Activated CD4-positive, alpha-beta T cell treated with anti-CD3 and anti-CD28 coated beads, Interleukin-2, Interleukin-4, amounts not matched to agents 100 ng/mL and 50 ng/mL, durations not matched to agents 16 hours and 8 hours (primary cell): ENCODE measurements around the gene HSPA8.

ENCODE experiments used
- DNase-seq: peaks from one replicate; pipeline ENCODE4 v3.0.0-alpha.2; 2020; ENCODE audit warnings: low spot score

Gene HSPA8

DNA sequence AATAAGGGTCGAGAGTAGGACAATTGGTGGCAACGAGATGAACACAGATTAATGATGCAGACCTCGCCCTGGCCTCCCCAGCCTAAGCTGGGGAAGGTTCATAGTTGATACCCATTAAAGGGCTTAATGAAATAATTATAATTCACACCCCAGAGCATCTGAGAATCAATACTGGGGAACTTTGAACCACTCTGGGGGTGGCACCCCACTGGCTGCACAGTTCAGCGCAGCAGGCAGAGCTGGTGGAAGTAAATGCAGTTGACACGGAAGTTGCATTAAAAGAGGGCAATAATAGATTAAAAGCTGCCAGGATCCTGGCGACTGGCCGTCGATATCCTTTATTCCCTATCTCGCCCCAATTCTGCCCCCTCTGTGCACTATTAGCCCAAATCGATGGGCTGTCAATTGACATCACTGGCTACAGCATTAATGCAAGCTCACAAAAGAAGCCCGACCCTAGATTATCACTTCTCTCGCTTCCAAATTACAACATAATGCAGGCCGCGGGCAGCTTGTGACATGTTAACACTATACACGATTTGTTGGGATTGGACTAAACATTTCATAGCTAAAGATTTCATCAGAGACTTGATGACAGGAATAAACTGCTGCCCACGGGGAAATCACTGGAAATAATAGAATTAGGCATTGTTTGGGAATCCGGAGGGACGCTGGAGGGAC is 14.5 kb downstream of the HSPA8 start:
- no peak for DNase-seq

DNA sequence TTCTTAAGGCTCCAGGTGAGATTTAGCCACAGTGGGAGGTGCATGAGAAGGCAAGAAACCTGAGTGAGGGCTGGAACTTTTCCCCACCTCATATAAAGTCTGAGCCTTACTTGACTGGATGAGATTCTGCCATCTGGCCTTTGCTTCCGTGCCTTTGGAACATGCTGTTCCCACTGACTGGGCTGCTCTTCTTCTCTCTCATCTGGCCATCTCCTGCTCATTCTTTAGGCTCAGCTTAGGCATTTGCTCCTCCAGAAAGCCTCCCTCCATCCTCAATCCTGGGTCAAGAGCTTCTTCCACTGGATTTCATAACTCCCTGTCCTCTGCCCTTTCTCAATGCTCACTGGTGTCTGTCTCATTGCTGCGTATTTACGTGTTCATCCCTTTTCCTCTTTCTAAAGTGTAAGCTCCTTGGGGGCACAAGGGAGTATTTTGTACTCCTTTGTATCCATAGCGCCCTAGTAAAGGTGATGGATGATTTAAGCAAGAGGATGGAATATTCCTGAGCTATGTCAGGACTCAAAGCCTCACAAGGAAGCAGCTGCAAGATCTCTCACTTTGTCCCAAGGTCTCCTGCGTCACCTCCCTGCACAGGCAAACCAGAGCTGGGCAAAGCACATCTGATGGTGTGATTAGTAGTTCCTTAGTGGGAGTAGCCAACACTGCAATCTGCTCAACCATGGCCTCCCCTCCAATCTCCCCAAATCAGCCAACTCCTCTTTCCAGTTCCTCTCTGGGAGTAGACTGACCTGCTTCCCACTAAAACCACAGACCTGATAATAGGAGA is 15.3 kb downstream of the HSPA8 start:
- no peak for DNase-seq

DNA sequence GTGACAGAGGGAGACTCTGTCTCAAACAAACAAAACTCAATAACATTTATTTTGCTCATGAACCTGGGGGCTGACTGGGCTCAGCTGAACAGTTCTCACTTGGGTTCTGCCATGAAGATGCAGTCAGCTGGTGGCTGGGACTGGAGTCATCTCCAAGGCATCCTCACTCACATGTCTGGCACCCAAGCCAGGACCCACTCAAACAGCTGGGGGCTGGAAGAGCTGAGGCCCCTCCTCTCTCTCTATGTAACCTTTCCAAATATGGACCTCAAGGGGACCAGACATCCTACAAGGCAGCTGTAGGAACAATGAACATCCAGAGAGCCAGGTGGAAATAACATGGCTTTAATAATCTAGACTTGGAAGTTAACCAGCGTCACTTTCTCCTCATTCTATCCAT is 16.8 kb downstream of the HSPA8 start:
- no peak for DNase-seq

DNA sequence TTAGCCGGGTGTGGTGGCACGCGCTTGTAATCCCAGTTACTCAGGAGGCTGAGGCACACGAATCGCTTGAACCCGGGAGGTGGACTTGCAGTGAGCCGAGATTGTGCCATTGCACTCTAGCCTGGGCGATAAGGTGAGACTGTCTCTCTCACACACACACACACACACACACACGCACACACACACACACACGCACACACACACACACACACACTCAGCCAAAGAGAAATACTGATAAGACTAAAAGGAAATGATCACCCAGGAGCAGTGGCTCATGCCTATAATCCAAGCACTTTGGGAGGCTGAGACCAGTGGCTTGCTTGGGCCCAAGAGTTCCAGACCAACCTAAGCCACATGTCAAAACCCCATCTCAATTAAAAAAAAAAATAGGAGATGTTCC is 20.8 kb downstream of the HSPA8 start:
- DNase-seq, result no peak

DNA sequence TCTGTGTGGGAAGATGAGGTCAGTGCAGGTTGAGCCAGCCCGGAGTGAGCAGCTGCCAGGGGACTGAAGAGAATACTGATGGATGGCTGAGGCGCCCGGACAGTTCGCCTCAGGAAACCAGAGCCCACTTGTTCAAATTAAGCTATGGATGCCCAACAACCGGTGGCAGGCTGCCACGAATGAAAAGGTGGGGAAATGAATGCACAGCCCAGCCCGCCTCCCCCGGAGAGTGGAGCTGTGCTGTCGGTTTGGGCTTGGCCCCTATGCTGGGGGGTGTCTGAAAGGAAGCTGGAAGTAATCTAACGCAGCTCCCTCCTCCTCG is 21.9 kb downstream of the HSPA8 start:
- no peak for DNase-seq

DNA sequence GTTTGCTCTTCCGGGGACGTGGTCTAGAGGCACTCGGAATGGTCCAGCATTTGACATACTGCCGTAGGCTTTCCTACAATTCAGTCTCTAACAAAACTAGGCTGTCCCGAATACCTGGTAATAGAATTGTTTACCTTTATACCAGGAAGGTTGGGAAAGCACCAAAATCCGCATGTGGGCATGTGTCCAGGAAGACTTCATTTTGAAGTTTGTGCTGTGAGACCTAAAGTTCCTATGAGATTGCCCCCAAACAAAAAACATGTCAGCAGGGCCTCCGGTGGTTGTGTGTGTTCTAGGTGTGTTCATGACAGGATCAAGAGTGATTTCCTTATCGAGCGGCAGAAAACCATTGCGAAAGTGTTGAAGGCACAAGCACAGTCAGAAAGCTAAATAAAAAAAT is 26.1 kb downstream of the HSPA8 start:
- no peak for DNase-seq

DNA sequence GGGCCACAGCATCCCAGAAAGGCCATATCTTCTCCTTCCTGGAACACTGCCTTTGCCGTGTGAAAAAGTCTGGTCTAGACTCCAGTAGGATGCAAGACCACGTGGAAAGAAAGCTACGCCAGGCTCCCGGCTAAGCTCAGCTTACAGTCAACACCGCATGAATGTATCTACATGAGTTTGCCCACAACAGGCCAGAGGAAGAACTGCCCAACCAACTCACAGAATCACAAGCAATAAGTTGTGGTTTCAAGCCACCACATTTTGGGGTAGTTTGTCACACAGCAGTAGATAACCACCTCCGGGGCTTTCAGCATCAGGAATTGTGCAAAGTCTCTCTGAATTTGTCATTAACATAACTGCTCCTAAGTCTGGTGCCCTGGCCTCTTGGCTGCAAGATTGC is 27.3 kb downstream of the HSPA8 start:
- DNase-seq, result no peak

DNA sequence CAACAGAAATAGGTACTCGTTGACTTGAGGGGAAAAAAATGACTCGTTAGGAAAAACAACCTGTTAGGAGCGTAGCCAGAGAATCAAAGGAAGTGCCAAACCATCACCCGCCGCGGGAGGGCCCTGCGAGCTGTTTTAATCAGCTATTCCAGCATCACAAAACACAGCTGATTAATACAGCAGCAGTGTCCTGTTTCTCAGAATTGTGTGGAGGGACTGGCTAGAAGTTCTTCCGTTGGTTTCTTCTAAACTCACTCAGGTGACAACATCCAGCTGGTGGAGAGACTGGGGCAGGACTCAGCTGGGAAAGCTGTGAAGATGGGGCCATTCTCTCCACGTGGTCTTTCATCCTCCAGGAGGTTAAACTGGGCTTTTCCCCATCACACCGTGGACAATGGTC is 28.0 kb downstream of the HSPA8 start:
- DNase-seq, result no peak

DNA sequence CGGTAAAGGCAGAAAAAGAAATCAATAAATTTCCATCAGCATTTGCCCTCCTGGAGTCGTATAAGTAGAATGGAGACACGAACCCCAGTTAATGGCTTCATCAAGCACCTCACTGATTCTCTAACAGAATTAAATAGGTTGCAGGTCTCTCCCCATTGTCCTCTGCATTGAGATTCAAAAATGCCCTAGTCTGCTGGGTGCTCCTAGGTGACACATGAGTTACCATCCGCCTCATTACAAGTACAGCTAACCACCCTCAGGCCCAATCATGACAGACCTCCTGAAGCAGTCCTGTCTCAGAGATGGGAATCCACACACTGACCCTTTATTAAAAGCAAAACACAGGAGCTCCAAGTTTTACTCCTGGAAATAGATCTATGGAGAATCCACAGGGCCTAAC is 31.4 kb downstream of the HSPA8 start:
- no peak for DNase-seq

DNA sequence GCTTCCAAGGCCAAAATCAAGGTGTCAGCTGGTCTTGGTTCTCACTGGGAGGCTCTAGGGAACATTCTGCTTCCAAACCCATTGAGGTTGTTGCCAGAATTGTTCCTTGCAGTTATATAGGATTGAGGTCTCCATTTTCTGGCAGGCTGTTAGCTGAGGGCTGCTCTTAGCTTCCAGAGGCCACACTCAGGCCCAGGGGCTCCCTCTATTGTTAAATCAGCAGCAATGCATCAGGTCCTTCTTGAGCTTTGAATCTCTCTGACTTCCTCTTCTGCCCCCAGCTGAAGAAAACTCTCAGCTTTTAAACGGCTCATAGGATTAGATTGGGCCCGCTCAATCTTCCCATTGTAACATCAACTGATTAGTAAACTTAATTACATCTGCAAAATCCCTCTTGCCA is 41.0 kb downstream of the HSPA8 start:
- DNase-seq, result peak; percentile 53

DNA sequence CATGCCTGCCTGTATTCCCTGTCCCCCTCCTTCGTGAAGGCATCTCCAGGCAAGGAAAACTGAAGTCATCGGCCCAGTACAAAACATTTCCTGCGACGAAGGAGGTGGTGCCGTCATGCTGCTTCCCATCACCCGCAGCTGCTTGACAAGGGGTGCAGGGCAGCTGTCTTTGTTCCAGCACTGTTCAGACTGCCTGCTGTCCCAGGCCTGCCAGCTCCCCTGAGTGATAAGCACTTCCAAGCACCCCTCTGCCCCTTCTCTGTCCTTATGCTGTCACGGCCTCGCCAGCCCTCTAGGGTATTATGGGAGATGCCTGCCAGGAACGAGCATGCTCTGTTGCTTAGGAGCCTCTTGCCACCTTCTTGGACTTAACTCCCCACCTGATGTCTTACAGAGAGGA is 43.2 kb downstream of the HSPA8 start:
- DNase-seq, result no peak

DNA sequence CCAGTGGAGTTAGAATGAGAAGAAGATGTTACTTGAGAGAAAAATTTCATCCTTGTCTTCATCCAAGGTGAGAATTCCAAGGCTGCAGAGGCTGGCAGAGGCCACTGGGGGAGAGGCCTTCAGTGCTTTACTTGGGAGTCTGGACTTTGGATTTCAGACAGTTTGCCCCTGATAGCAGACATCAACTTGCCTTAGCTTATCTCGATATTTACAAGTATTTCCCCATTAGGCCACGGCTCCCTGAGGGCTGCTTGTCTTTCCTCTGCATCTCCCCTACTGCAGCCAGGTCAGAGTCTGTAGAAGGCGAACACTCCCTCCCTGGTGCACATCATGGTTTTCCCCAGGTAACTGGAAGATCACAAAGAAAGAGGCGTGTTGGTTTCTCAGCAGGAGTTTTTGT is 50.4 kb downstream of the HSPA8 start:
- DNase-seq, result no peak
